Endothelial cell of umbilical vein (primary cell): ENCODE data around the gene SPINK1. TPM values are rescaled to one million over a fixed set of nuclear protein-coding genes. Genes with fewer than 3 reads are reported as not detected.
"Not testable (repeated sequence)": the region's sequence is repeated elsewhere in the genome, so short reads cannot be mapped to it uniquely, and the experiment has no call there.

Source experiments
- BruUV-seq: library from RNA; stranded (reverse); fragments of 400-500 nt; replicated peaks from 2 replicates; lab custom pipeline; 2021; lab: Mats Ljungman, UMichigan
- CTCF ChIA-PET: fragments of 300-600, 350-600 bp; sonication (Branson Sonifier 250); formaldehyde crosslinking; loops from one replicate; lab custom pipeline; 2021; ENCODE audit warnings: antibody characterized with exemption, inconsistent platforms; lab: Charles Lee
- POLR2A ChIA-PET: fragments of 300-600, 350-600 bp; sonication (Branson Sonifier 250); formaldehyde crosslinking; loops from one replicate; lab custom pipeline; 2021; ENCODE audit warnings: antibody characterized with exemption, inconsistent platforms; lab: Charles Lee
- DNase-seq: peaks from one replicate; pipeline ENCODE4 v3.0.0-alpha.2; 2011; ENCODE audit warnings: low read depth, low spot score
- FAIRE-seq: peaks from 2 replicates; lab custom pipeline; 2011; peaks lifted over from hg19 to GRCh38; lab: Jason Lieb, UNC
- H2AFZ ChIP-seq: 2 replicates; pipeline ENCODE4 v1.6.0; 2012; ENCODE audit warnings: low read depth, low read length, control low read depth, inconsistent platforms
- H3K27ac ChIP-seq: 2 replicates; pipeline ENCODE4 v1.5.1; 2011; ENCODE audit warnings: low read depth, mild to moderate bottlenecking, control low read depth, low read length, moderate library complexity; ENCODE audit not compliant: insufficient read depth
- H3K27me3 ChIP-seq, 2 experiments: 2 replicates each; pipeline versions ENCODE4 v1.6.0 to v1.6.1; 2011; ENCODE audit warnings: low read length in 2 of 2, mixed read lengths in 1 of 2; ENCODE audit not compliant: control insufficient read depth in 2 of 2, insufficient read depth in 2 of 2
- H3K36me3 ChIP-seq, 2 experiments: 2 replicates in 1 of 2; 3 replicates in 1 of 2; pipeline ENCODE4 v1.5.1; 2011; ENCODE audit warnings: low read length in 2 of 2, mild to moderate bottlenecking in 1 of 2, moderate library complexity in 1 of 2; ENCODE audit not compliant: control insufficient read depth in 2 of 2, insufficient read depth in 2 of 2; ENCODE audit errors: extremely low read depth in 1 of 2
- H3K4me1 ChIP-seq: 3 replicates; pipeline ENCODE4 v1.5.1; 2011; ENCODE audit warnings: mild to moderate bottlenecking, low read length; ENCODE audit not compliant: control insufficient read depth, insufficient read depth; ENCODE audit errors: extremely low read depth
- H3K4me2 ChIP-seq: 2 replicates; pipeline ENCODE4 v1.6.1; 2011; ENCODE audit warnings: low read length, control low read depth, mixed read lengths; ENCODE audit not compliant: insufficient read depth
- H3K4me3 ChIP-seq, 3 experiments: fragments of 200-600 bp in 1 of 3; sonication (generic), shearing (Covaris generic) in 1 of 3; replicated peaks in 1 of 3; 2 replicates each; pipeline ENCODE4 v1.5.1; 2011 to 2016; ENCODE audit warnings: control low read depth in 3 of 3, low read length in 3 of 3, mild to moderate bottlenecking in 2 of 3, inconsistent platforms in 1 of 3, low read depth in 1 of 3, moderate library complexity in 1 of 3; ENCODE audit not compliant: insufficient read depth in 1 of 3
- H3K79me2 ChIP-seq: 2 replicates; pipeline ENCODE4 v1.6.0; 2012; ENCODE audit warnings: low read length, inconsistent platforms; ENCODE audit not compliant: control insufficient read depth, insufficient read depth
- H3K9ac ChIP-seq: replicated peaks from 2 replicates; pipeline ENCODE3; 2011; ENCODE audit warnings: low read length, control low read depth; ENCODE audit not compliant: insufficient read depth; ENCODE audit errors: extremely low read depth
- H3K9me1 ChIP-seq: replicated peaks from 3 replicates; pipeline ENCODE4 v1.6.0; 2011; ENCODE audit warnings: mild to moderate bottlenecking, low read length; ENCODE audit not compliant: control insufficient read depth, insufficient read depth; ENCODE audit errors: extremely low read depth
- H3K9me3 ChIP-seq: replicated peaks from 2 replicates; pipeline ENCODE4 v1.5.1; 2012; ENCODE audit warnings: low read length, inconsistent platforms; ENCODE audit not compliant: control insufficient read depth, insufficient read depth
- H4K20me1 ChIP-seq: replicated peaks from 2 replicates; pipeline ENCODE3; 2011; ENCODE audit warnings: mild to moderate bottlenecking, low read length; ENCODE audit not compliant: control insufficient read depth, insufficient read depth; ENCODE audit errors: extremely low read depth
- CTCF ChIP-seq, 2 donors: IDR thresholded peaks; 1 replicate in 1 of 2; 2 replicates in 1 of 2; pipeline ENCODE4 v1.5.1; 2011; ENCODE audit warnings: low read length in 2 of 2, mild to moderate bottlenecking in 2 of 2, moderate library complexity in 2 of 2, control low read depth in 1 of 2, inconsistent platforms in 1 of 2, low read depth in 1 of 2; ENCODE audit not compliant: insufficient read depth in 1 of 2; ENCODE audit errors: extremely low read depth in 1 of 2
- EZH2 ChIP-seq: IDR thresholded peaks from 2 replicates; pipeline ENCODE4 v1.6.1; 2012; ENCODE audit warnings: borderline replicate concordance, low read depth, mild to moderate bottlenecking, moderate library complexity, low read length, inconsistent platforms; ENCODE audit not compliant: severe bottlenecking
- FOS ChIP-seq: IDR thresholded peaks from 2 replicates; pipeline ENCODE4 v1.6.1; 2011; ENCODE audit warnings: mild to moderate bottlenecking, low read length, moderate library complexity, borderline replicate concordance; ENCODE audit not compliant: insufficient read depth
- GATA2 ChIP-seq: IDR thresholded peaks from 2 replicates; pipeline ENCODE4 v1.7.0; 2011; ENCODE audit warnings: low read depth, mild to moderate bottlenecking, moderate library complexity, mixed read lengths, low read length; ENCODE audit not compliant: insufficient read length, insufficient read depth
- JUN ChIP-seq: IDR thresholded peaks from 2 replicates; pipeline ENCODE4 v1.6.1; 2011; ENCODE audit warnings: borderline replicate concordance, low read depth; ENCODE audit not compliant: insufficient read length, insufficient read depth
- MAX ChIP-seq: IDR thresholded peaks from 2 replicates; pipeline ENCODE4 v1.6.1; 2011; ENCODE audit not compliant: insufficient read depth, insufficient read length
- MYC ChIP-seq: IDR thresholded peaks from one replicate; pipeline ENCODE4 v1.6.1; 2011; ENCODE audit warnings: mild to moderate bottlenecking, low read depth, low read length
- POLR2A ChIP-seq: IDR thresholded peaks from 2 replicates; pipeline ENCODE4 v1.6.1; 2012; ENCODE audit warnings: low read depth, mild to moderate bottlenecking, control low read depth, low read length
- POLR2AphosphoS5 ChIP-seq: IDR thresholded peaks from 2 replicates; pipeline ENCODE4 v1.6.1; 2012; ENCODE audit warnings: low read depth, mild to moderate bottlenecking, control low read depth, low read length, moderate library complexity; ENCODE audit not compliant: insufficient read depth
- dilution Hi-C: fragments of 300-500 bp; cut with MboI; formaldehyde crosslinking; loops from one replicate; pipeline ENCODE4 v1.15.0; 2019; ENCODE audit warnings: low sequenced_read_pairs; ENCODE audit not compliant: extremely low pct_ligation_motif_present
- intact Hi-C: fragments of 100-400 bp; cut with micrococcal nuclease; formaldehyde crosslinking; loops from one replicate; pipeline ENCODE4 v1.10.0; 2022
- polyA plus RNA-seq, 4 experiments: library from polyadenylated mRNA; depleted of rRNA in 3 of 4; stranded (reverse) in 3 of 4; unstranded in 1 of 4; fragments of >200 nt; gene quantifications; 2 replicates each; pipeline versions ENCODE4 v1.2.1 to v1.2.3, GENCODE V29; 2011 to 2012; ENCODE audit warnings: missing spikeins in 1 of 4
- total RNA-seq: library from RNA; stranded (reverse); gene quantifications from 2 replicates; pipeline ENCODE4 v1.2.3, GENCODE V29; 2021

Gene SPINK1
- total and polyA plus RNA-seq, 2 donors (not counting 3 experiments of a cell fraction or from before 2014, with no cell fraction given) = not detected

DNA sequence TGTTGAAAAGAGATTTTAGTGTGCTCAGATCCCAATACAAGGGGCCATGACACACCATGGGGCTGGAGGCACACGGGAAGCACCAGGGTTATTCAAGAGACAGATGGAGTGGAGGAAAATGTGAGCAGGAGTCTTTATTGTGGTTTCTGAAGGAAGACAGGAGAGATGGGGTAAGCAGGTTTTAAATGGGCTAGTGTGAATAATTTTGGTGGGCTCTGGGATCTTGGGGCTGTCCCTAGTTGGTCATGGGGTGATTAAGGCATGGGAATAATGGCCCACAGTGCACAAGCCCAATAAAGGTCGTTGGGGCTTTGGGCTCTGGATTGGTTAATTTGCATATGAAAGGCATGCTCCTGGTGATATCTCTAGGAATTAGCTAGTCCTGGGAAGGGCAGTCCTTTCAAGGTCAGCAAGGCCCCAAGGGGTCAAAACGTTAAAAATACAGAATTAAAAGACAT, 43.5 kb upstream of the SPINK1 start:
- Histone ChIP-seq H3K27me3 (peaks cover 3 to 4% of the 10 kb centered on the region in 2 experiments), H4K20me1 (no peaks in the 10 kb centered on the region), H3K9ac (no peak overlapping the region), H3K79me2 (no peaks in the 10 kb centered on the region), H2AFZ (no peak overlapping the region), H3K9me1 (no peaks in the 10 kb centered on the region), H3K27ac (no peak overlapping the region), H3K4me1 (no peaks in the 10 kb centered on the region), H3K4me2 (no peak overlapping the region), H3K4me3 (no peak overlapping the region), H3K9me3 (no peaks in the 10 kb centered on the region), H3K36me3 (no peaks in the 10 kb centered on the region)
- CTCF ChIA-PET = no interaction called here
- intact Hi-C loops (no loop called here), dilution Hi-C loops (no loop called here)
- BruUV-seq = no TSS peak
- POLR2A ChIA-PET = no interaction called here
- FAIRE-seq = no peak
- no peak for DNase-seq
- no peak for TF ChIP-seq CTCF (IDR thresholded peaks at IDR 0.05; ENCODE audit: extremely low read depth in 1 of 2, insufficient read depth in 1 of 2, low read depth in 1 of 2, low read length in 2 of 2)
- no peak for TF ChIP-seq POLR2A
- TF ChIP-seq EZH2 = no peak
- no peak for TF ChIP-seq FOS
- TF ChIP-seq POLR2AphosphoS5 = no peak
- TF ChIP-seq MYC = no peak
- no peak for TF ChIP-seq MAX
- TF ChIP-seq GATA2 = no peak
- no peak for TF ChIP-seq JUN

DNA sequence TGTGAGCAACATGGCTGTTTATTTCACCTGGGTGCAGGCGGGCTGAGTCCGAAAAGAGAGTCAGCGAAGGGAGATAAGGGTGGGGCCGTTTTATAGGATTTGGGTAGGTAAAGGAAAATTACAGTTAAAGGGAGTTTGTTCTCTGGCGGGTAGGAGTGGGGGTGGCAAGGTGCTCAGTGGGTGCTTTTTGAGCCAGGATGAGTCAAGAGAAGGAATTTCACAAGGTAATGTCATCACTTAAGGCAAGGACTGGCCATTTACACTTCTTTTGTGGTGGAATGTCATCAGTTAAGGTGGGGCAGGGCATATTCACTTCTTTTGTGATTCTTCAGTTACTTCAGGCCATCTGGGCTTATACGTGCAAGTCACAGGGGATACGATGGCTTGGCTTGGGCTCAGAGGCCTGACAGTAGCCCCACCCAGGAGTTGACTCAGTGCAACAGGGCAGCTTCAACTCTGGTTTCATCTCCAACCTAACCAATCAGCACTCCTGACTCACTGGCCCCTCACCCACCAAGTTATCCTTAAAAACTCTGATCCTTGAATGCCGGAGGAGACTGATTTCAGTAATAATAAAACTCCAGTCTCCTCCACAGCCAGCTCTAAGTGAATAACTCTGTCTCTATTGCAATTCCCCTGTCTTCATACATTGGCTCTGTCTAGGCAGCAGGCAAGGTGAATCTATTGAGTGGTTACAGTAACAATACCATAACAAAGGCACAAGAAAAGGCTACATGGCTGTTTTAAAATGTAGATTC, 42.8 kb upstream of the SPINK1 start:
- H3K9ac ChIP-seq, CTCF ChIA-PET, FAIRE-seq, H3K79me2 ChIP-seq, H2AFZ ChIP-seq, H3K9me3 ChIP-seq, BruUV-seq, H3K27ac ChIP-seq, H3K27me3 ChIP-seq, H3K4me3 ChIP-seq, DNase-seq, dilution Hi-C loops, H3K4me1 ChIP-seq, POLR2A ChIA-PET, H3K9me1 ChIP-seq, intact Hi-C loops, H3K4me2 ChIP-seq, H3K36me3 ChIP-seq, H4K20me1 ChIP-seq: not testable (repeated sequence)
